K562 (cell line): ENCODE measurements around the gene TYMP. TPM values are rescaled to one million over a fixed set of nuclear protein-coding genes. Genes with fewer than 3 reads are reported as not detected.

Experiments
- CUX1 ChIP-seq: fragments of 200-800 bp; sonication (Bioruptor generic); IDR thresholded peaks from 2 replicates; pipeline ENCODE4 v1.6.1; 2016; ENCODE audit warnings: missing genetic modification characterization, missing compliant biosample characterization
- SOX6 ChIP-seq: fragments of 450-650 bp; IDR thresholded peaks from 2 replicates; pipeline ENCODE4 v1.6.1; 2014; ENCODE audit warnings: mild to moderate bottlenecking
- ZBTB8A ChIP-seq: fragments of 450-650 bp; IDR thresholded peaks from 2 replicates; pipeline ENCODE4 v1.6.1; 2018; ENCODE audit warnings: mild to moderate bottlenecking, moderate library complexity; ENCODE audit not compliant: partially characterized antibody
- ZNF586 ChIP-seq: fragments of 450-650 bp; formaldehyde crosslinking; conservative IDR thresholded peaks from 2 replicates; pipeline ENCODE4 v1.4.0; 2020; ENCODE audit warnings: mild to moderate bottlenecking, moderate library complexity
- polyA plus RNA-seq, 8 experiments: library from polyadenylated mRNA; depleted of rRNA in 4 of 8; stranded (reverse) in 5 of 8; unstranded in 3 of 8; fragments of >200 nt; fragmentation: Nextera tagmentation in 2 of 8; fragmentation: Illumina TruSeq in 1 of 8; extraction: Ambion mirVana in 2 of 8; extraction: Trizol in 1 of 8; gene quantifications; 2 replicates each; pipeline versions ENCODE4 v1.2.1 to v1.2.3, GENCODE V29; 2011 to 2014; ENCODE audit warnings: inconsistent platforms in 1 of 8, missing spikeins in 1 of 8
- total RNA-seq, 7 experiments: library from RNA; depleted of rRNA in 6 of 7; stranded (reverse); fragments of >200 nt in 6 of 7; fragmentation: Illumina TruSeq in 2 of 7; extraction: Trizol in 2 of 7; gene quantifications; 2 replicates each; pipeline versions ENCODE4 v1.2.1 to v1.2.3, GENCODE V29; 2011 to 2021; ENCODE audit warnings: low replicate concordance in 1 of 7

TYMP gene
- total and polyA plus RNA-seq, 9 of the 15 experiments (the other 6 are each of a cell fraction or from before 2014, with no cell fraction given), result 0.03 to 4.0 (median 2.4) TPM; not detected in 4

GRCh38 chr22:50572965-50573364 lies 43.2 kb upstream of the TYMP start (continued):
- TF ChIP-seq CUX1 (CRISPR knock-in tag) (no peak), ZBTB8A (no peak), ZNF586 (CRISPR knock-in tag) (no peak), SOX6 (no peak)
